Esophagus squamous epithelium (tissue), 4 donors: Measurements from ENCODE around the gene LRRC49.
"Not testable (repeated sequence)": the region's sequence is repeated elsewhere in the genome, so short reads cannot be mapped to it uniquely, and the experiment has no call there.

Experiments
- POLR2A ChIP-seq, 4 donors: fragments of 450-650 bp; IDR thresholded peaks; one replicate each; pipeline ENCODE4 v1.6.1; 2017; ENCODE audit warnings: antibody characterized with exemption in 4 of 4, mild to moderate bottlenecking in 4 of 4, moderate library complexity in 3 of 4
- TF ChIP-seq, protein P1 (sequence below), 6 experiments: fragments of 450-650 bp in 4 of 6; fragments of 200-600 bp in 2 of 6; sonication (generic) in 2 of 6; IDR thresholded peaks; one replicate each; pipeline ENCODE4 v1.5.1; 2016 to 2019; ENCODE audit warnings: antibody characterized with exemption in 6 of 6, mild to moderate bottlenecking in 4 of 6, moderate library complexity in 4 of 6

DNA sequence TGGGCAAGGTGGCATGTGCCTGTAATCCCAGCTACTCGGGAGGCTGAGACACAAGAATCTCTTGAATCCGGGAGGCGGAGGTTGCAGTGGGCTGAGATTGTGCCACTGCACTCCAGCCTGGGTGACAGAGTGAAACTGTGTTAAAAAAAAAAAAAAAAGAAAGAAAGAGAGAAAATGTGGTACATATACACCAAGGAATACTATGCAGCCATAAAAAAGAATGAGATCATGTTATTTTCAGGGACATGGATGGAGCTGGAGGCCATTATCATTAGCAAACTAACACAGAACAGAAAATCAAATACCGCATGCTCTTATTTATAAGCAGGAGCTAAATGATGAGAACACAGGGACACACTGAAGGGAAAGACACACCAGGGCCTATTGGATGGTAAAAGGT is 111.9 kb downstream of the LRRC49 start:
- TF ChIP-seq, protein P1, sequence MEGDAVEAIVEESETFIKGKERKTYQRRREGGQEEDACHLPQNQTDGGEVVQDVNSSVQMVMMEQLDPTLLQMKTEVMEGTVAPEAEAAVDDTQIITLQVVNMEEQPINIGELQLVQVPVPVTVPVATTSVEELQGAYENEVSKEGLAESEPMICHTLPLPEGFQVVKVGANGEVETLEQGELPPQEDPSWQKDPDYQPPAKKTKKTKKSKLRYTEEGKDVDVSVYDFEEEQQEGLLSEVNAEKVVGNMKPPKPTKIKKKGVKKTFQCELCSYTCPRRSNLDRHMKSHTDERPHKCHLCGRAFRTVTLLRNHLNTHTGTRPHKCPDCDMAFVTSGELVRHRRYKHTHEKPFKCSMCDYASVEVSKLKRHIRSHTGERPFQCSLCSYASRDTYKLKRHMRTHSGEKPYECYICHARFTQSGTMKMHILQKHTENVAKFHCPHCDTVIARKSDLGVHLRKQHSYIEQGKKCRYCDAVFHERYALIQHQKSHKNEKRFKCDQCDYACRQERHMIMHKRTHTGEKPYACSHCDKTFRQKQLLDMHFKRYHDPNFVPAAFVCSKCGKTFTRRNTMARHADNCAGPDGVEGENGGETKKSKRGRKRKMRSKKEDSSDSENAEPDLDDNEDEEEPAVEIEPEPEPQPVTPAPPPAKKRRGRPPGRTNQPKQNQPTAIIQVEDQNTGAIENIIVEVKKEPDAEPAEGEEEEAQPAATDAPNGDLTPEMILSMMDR (IDR thresholded peaks at IDR 0.05) = not testable (repeated sequence)
- TF ChIP-seq POLR2A (IDR thresholded peaks at IDR 0.05) = not testable (repeated sequence)
